H1 (cell line): ENCODE measurements around the gene PPP1R10. TPM values are rescaled to one million over a fixed set of nuclear protein-coding genes. Genes with fewer than 3 reads are reported as not detected.

Experiments used
- CTCF ChIA-PET: fragments of 300-600 bp; sonication (Branson Sonifier 250); formaldehyde crosslinking; loops from one replicate; lab custom pipeline; 2021; ENCODE audit not compliant: partially characterized antibody; lab: Charles Lee
- POLR2A ChIA-PET: fragments of 300-600 bp; sonication (Branson Sonifier 250); formaldehyde crosslinking; loops from one replicate; lab custom pipeline; 2021; ENCODE audit warnings: inconsistent platforms; ENCODE audit not compliant: partially characterized antibody; lab: Charles Lee
- DNase-seq, 2 experiments: peaks; one replicate each; pipeline versions ENCODE4 v3.0.0 to v3.0.0-alpha.2; 2010 to 2022; ENCODE audit warnings: low spot score in 2 of 2, low read depth in 1 of 2, mixed read lengths in 1 of 2
- FAIRE-seq: peaks from 2 replicates; lab custom pipeline; 2011; peaks lifted over from hg19 to GRCh38; lab: Jason Lieb, UNC
- H2AFZ ChIP-seq: 2 replicates; pipeline ENCODE4 v1.8.1; 2012; ENCODE audit warnings: low read length, inconsistent platforms
- H2AK5ac ChIP-seq: 2 replicates; pipeline ENCODE4 v1.6.1; 2013; ENCODE audit warnings: low read depth, low read length
- H2BK120ac ChIP-seq: replicated peaks from 2 replicates; pipeline ENCODE3; 2013; ENCODE audit warnings: low read depth, low read length, inconsistent platforms
- H2BK12ac ChIP-seq: 2 replicates; pipeline ENCODE4 v1.6.1; 2013; ENCODE audit warnings: low read depth, low read length
- H2BK15ac ChIP-seq: 2 replicates; pipeline ENCODE4 v1.6.1; 2013; ENCODE audit warnings: low read length
- H2BK20ac ChIP-seq: 2 replicates; pipeline ENCODE4 v1.6.1; 2013; ENCODE audit warnings: low read length
- H2BK5ac ChIP-seq: 2 replicates; pipeline ENCODE4 v1.6.1; 2013; ENCODE audit warnings: low read depth, low read length
- H3K14ac ChIP-seq: 2 replicates; pipeline ENCODE4 v1.6.1; 2013; ENCODE audit warnings: inconsistent platforms; ENCODE audit not compliant: insufficient read length
- H3K18ac ChIP-seq: 2 replicates; pipeline ENCODE4 v1.6.1; 2013; ENCODE audit warnings: low read length; ENCODE audit errors: extremely low read depth
- H3K23ac ChIP-seq: 2 replicates; pipeline ENCODE4 v1.6.1; 2013; ENCODE audit warnings: inconsistent platforms; ENCODE audit not compliant: insufficient read length
- H3K23me2 ChIP-seq: 2 replicates; pipeline ENCODE4 v1.6.1; 2013; ENCODE audit warnings: low read depth, low read length
- H3K27ac ChIP-seq: 2 replicates; pipeline ENCODE4 v1.6.1; 2011; ENCODE audit warnings: low read depth, low read length, inconsistent platforms
- H3K27me3 ChIP-seq, 4 experiments: replicated peaks in 1 of 4; 1 replicate in 1 of 4; 2 replicates in 3 of 4; pipeline versions ENCODE4 v1.6.1 to v1.8.1; 2011 to 2013; ENCODE audit warnings: low read length in 3 of 4, mild to moderate bottlenecking in 3 of 4, inconsistent platforms in 2 of 4, mixed read lengths in 2 of 4, moderate library complexity in 1 of 4; ENCODE audit not compliant: control insufficient read depth in 3 of 4, insufficient read depth in 3 of 4; ENCODE audit errors: extremely low read depth in 1 of 4
- H3K36me3 ChIP-seq, 4 experiments: 2 replicates each; pipeline versions ENCODE4 v1.6.1 to v1.8.1; 2011 to 2013; ENCODE audit warnings: mild to moderate bottlenecking in 4 of 4, low read length in 3 of 4, moderate library complexity in 2 of 4, control low read depth in 1 of 4, inconsistent platforms in 1 of 4; ENCODE audit not compliant: insufficient read depth in 4 of 4, control insufficient read depth in 2 of 4
- H3K4ac ChIP-seq: replicated peaks from 2 replicates; pipeline ENCODE3; 2013; ENCODE audit warnings: low read length, low read depth, mixed read lengths, inconsistent platforms; ENCODE audit not compliant: insufficient read length
- H3K4me1 ChIP-seq, 4 experiments: replicated peaks in 1 of 4; 1 replicate in 1 of 4; 2 replicates in 3 of 4; pipeline versions ENCODE4 v1.6.1 to v1.8.1; 2011 to 2013; ENCODE audit warnings: low read length in 3 of 4, inconsistent platforms in 2 of 4, mixed read lengths in 1 of 4; ENCODE audit not compliant: insufficient read depth in 4 of 4, control insufficient read depth in 3 of 4
- H3K4me2 ChIP-seq, 2 experiments: 2 replicates each; pipeline versions ENCODE4 v1.6.1 to v1.8.1; 2011 to 2013; ENCODE audit warnings: low read depth in 2 of 2, low read length in 2 of 2, control low read depth in 1 of 2, inconsistent platforms in 1 of 2, mild to moderate bottlenecking in 1 of 2; ENCODE audit not compliant: insufficient read depth in 1 of 2
- H3K4me3 ChIP-seq, 4 experiments: fragments of 200-600, 300-600 bp in 1 of 4; sonication (generic), shearing (Covaris generic), sonication (Bioruptor Twin) in 1 of 4; 2 replicates each; pipeline versions ENCODE4 v1.5.1 to v1.8.1; 2011 to 2016; ENCODE audit warnings: low read length in 4 of 4, low read depth in 3 of 4, control low read depth in 2 of 4, inconsistent platforms in 2 of 4, mild to moderate bottlenecking in 2 of 4, mixed read lengths in 1 of 4, moderate library complexity in 1 of 4; ENCODE audit not compliant: insufficient read depth in 2 of 4; ENCODE audit errors: extremely low read depth in 1 of 4
- H3K56ac ChIP-seq: replicated peaks from 2 replicates; pipeline ENCODE3; 2013; ENCODE audit warnings: low read depth, mild to moderate bottlenecking, mixed read lengths, low read length, inconsistent platforms; ENCODE audit not compliant: insufficient read length
- H3K79me1 ChIP-seq: 2 replicates; pipeline ENCODE4 v1.6.1; 2013; ENCODE audit warnings: low read depth, low read length, control low read depth
- H3K79me2 ChIP-seq, 2 experiments: 2 replicates each; pipeline versions ENCODE4 v1.6.1 to v1.8.1; 2012 to 2013; ENCODE audit warnings: low read length in 2 of 2, mild to moderate bottlenecking in 2 of 2, inconsistent platforms in 1 of 2; ENCODE audit not compliant: insufficient read depth in 2 of 2, control insufficient read depth in 1 of 2
- H3K9ac ChIP-seq, 4 experiments: replicated peaks in 1 of 4; 1 replicate in 1 of 4; 2 replicates in 3 of 4; pipeline versions ENCODE4 v1.6.1 to v1.8.1; 2011 to 2013; ENCODE audit warnings: low read depth in 3 of 4, low read length in 3 of 4, control low read depth in 2 of 4, mild to moderate bottlenecking in 2 of 4, moderate library complexity in 2 of 4, inconsistent platforms in 1 of 4; ENCODE audit errors: extremely low read depth in 1 of 4
- H3K9me3 ChIP-seq, 2 experiments: 2 replicates each; pipeline versions ENCODE4 v1.6.1 to v1.8.1; 2012 to 2013; ENCODE audit warnings: mild to moderate bottlenecking in 2 of 2, moderate library complexity in 2 of 2, control low read depth in 1 of 2, inconsistent platforms in 1 of 2, low read depth in 1 of 2, low read length in 1 of 2, mixed read lengths in 1 of 2; ENCODE audit not compliant: insufficient read depth in 2 of 2
- H4K20me1 ChIP-seq, 2 experiments: replicated peaks in 1 of 2; 2 replicates each; pipeline versions ENCODE3 to v1.8.1; 2011 to 2013; ENCODE audit warnings: inconsistent platforms in 2 of 2, low read length in 2 of 2, mild to moderate bottlenecking in 1 of 2; ENCODE audit not compliant: insufficient read depth in 2 of 2, control insufficient read depth in 1 of 2
- H4K5ac ChIP-seq: 2 replicates; pipeline ENCODE4 v1.6.1; 2013; ENCODE audit warnings: low read length, low read depth, mixed read lengths, inconsistent platforms; ENCODE audit not compliant: insufficient read length
- H4K8ac ChIP-seq: 2 replicates; pipeline ENCODE4 v1.8.0; 2013; ENCODE audit warnings: mild to moderate bottlenecking, moderate library complexity, low read length, inconsistent platforms; ENCODE audit not compliant: insufficient read depth; ENCODE audit errors: extremely low read depth
- H4K91ac ChIP-seq: replicated peaks from 2 replicates; pipeline ENCODE3; 2013; ENCODE audit warnings: low read length, mixed read lengths, inconsistent platforms; ENCODE audit not compliant: insufficient read length
- ASH2L ChIP-seq: fragments of 200-600, 300-600 bp; sonication (generic); IDR thresholded peaks from one replicate; pipeline ENCODE4 v1.7.1; 2017; ENCODE audit warnings: low read length
- BRCA1 ChIP-seq: IDR thresholded peaks from 2 replicates; pipeline ENCODE4 v1.6.1; 2012; ENCODE audit warnings: low read depth, low read length, improper control_type of control experiment
- EZH2 ChIP-seq: fragments of 200-600 bp; sonication (generic); IDR thresholded peaks from 2 replicates; pipeline ENCODE4 v1.7.1; 2012; ENCODE audit warnings: low read depth, mild to moderate bottlenecking, moderate library complexity, low read length, inconsistent platforms; ENCODE audit not compliant: severe bottlenecking
- HDAC2 ChIP-seq, 2 experiments: fragments of 300-600 bp in 1 of 2; sonication (generic) in 1 of 2; IDR thresholded peaks; 2 replicates each; pipeline ENCODE4 v1.6.1; 2011 to 2012; ENCODE audit warnings: low read depth in 2 of 2, low read length in 2 of 2, mild to moderate bottlenecking in 2 of 2, moderate library complexity in 2 of 2, borderline replicate concordance in 1 of 2, inconsistent platforms in 1 of 2
- JUND ChIP-seq: IDR thresholded peaks from 2 replicates; pipeline ENCODE4 v1.6.1; 2011; ENCODE audit warnings: mild to moderate bottlenecking, improper control_type of control experiment, low read length
- SP1 ChIP-seq: IDR thresholded peaks from 2 replicates; pipeline ENCODE4 v1.6.1; 2011; ENCODE audit warnings: low read depth, low read length
- USF2 ChIP-seq: IDR thresholded peaks from 2 replicates; pipeline ENCODE4 v1.6.1; 2011; ENCODE audit warnings: low read length, improper control_type of control experiment
- ZNF274 ChIP-seq: IDR thresholded peaks from 2 replicates; pipeline ENCODE4 v1.7.0; 2012; ENCODE audit warnings: low read length, borderline replicate concordance; ENCODE audit errors: extremely low read depth
- WGBS, 2 experiments: shearing (Covaris generic) in 1 of 2; methylation state at CpG; one replicate each; pipeline versions ENCODE4 v1.1.6 to v1.1.7; 2013 to 2015; ENCODE audit warnings: low lambda C conversion rate in 2 of 2, mixed read lengths in 2 of 2, inconsistent platforms in 1 of 2, low coverage in 1 of 2, missing lambda C conversion rate in 1 of 2; ENCODE audit not compliant: insufficient replicate concordance in 2 of 2, insufficient coverage in 1 of 2, insufficient read length in 1 of 2; ENCODE audit errors: extremely low coverage in 1 of 2, missing lambda C conversion rate in 1 of 2; 5-methylcytosine and 5-hydroxymethylcytosine counted together
- polyA plus RNA-seq, 7 experiments: library from polyadenylated mRNA; depleted of rRNA in 3 of 7; stranded (reverse) in 5 of 7; unstranded in 2 of 7; fragments of >200 nt in 5 of 7; fragments of 200-250 nt in 2 of 7; gene quantifications; 1 replicate in 5 of 7; 2 replicates in 1 of 7; 4 replicates in 1 of 7; pipeline versions ENCODE4 v1.2.1 to v1.2.3, GENCODE V29; 2011 to 2013; ENCODE audit warnings: missing spikeins in 2 of 7, mixed read lengths in 2 of 7
- total RNA-seq: library from RNA; stranded (reverse); fragmentation: NEBNext Ultra II Directional; extraction: Animal tissue kit (Norgen Biotek cat#: 25700); gene quantifications from 2 replicates; pipeline ENCODE4 v1.2.1, GENCODE V29; 2021

PPP1R10 gene
- total and polyA plus RNA-seq, 2 of the 8 experiments (the other 6 are each of a cell fraction or from before 2014, with no cell fraction given): 23.9 to 89.1 TPM

GRCh38 chr6:30555816-30556065 lies 61.3 kb downstream of the PPP1R10 start:
- WGBS, 2 experiments: 5% methylated on average over 3 of the region's 15 CpGs; no CpG with 5 or more reads in 1 of the 2 experiments
- H3K4me3 ChIP-seq: peak overlapping the region; percentile 76 to 91 (median 89)
- no peak overlapping the region for H3K4ac ChIP-seq
- H4K91ac ChIP-seq: peak overlapping the region; percentile 9
- no peak overlapping the region for H2BK20ac ChIP-seq
- FAIRE-seq (no peak), DNase-seq (no peak)
- no peak overlapping the region for H2AK5ac ChIP-seq
- H3K18ac ChIP-seq: peak overlapping the region; percentile 15; the same call in 1 of the 2 replicates
- peak overlapping the region; percentile 92 to 99 for H3K4me2 ChIP-seq
- peak overlapping the region; percentile 90 for H3K56ac ChIP-seq
- H2BK5ac ChIP-seq: peak overlapping the region; percentile 99
- peak overlapping the region; percentile 65; the same call in 1 of the 2 replicates for H4K8ac ChIP-seq
- H3K79me1 ChIP-seq: 0 out of 2 replicates have a peak, but pooled peaks cover 8% of the 10 kb centered on the region
- H2BK12ac ChIP-seq: no peak overlapping the region
- peaks cover 4 to 29% (median 19%) of the 10 kb centered on the region in 4 experiments for H3K36me3 ChIP-seq
- no peak overlapping the region for H2BK15ac ChIP-seq
- H3K23me2 ChIP-seq: peaks cover 16% of the 10 kb centered on the region
- CTCF ChIA-PET: interaction anchor here (0.8 to 6.4 kb wide), 5 partner anchors 12 to 103 kb away, joined by 3 to 76 read pairs (median 4); no protein-coding TSS in a partner anchor
- H3K27me3 ChIP-seq: no peaks in the 10 kb centered on the region
- POLR2A ChIA-PET: interaction anchor here (0.9 to 5.4 kb wide), 16 partner anchors 9 to 165 kb away, joined by 3 to 68 read pairs (median 6); partner anchors contain the start of genes ABCF1, MRPS18B and PPP1R10
- H3K23ac ChIP-seq: no peak overlapping the region
- H3K9ac ChIP-seq: peak overlapping the region in 3 of 4 experiments; percentile 72 to 90 (median 90); a peak in 6 of 7 replicates
- H4K20me1 ChIP-seq: peaks cover 0 to 6% of the 10 kb centered on the region in 2 experiments
- peak overlapping the region; percentile 93 for H3K27ac ChIP-seq
- H3K79me2 ChIP-seq: peaks cover 3 to 34% of the 10 kb centered on the region in 2 experiments
- H3K4me1 ChIP-seq: peaks cover 0 to 3% (median 1%) of the 10 kb centered on the region in 4 experiments; a peak in 1 of 7 replicates
- H4K5ac ChIP-seq: no peak overlapping the region
- H2AFZ ChIP-seq: 0 out of 2 replicates have a peak overlapping the region, but pooled peaks have one; percentile 0
- H3K14ac ChIP-seq: no peak overlapping the region
- no peak overlapping the region for H2BK120ac ChIP-seq
- no peaks in the 10 kb centered on the region for H3K9me3 ChIP-seq
- TF ChIP-seq USF2: no peak
- TF ChIP-seq ASH2L: peak; percentile 64
- TF ChIP-seq JUND: no peak
- TF ChIP-seq SP1: 0 out of 2 replicates have a peak, but pooled peaks have one; percentile 24
- peak in 1 of 2 experiments; percentile 32; a peak in 1 of 4 replicates for TF ChIP-seq HDAC2 (IDR thresholded peaks at IDR 0.05; ENCODE audit: borderline replicate concordance in 1 of 2, low read depth in 2 of 2, low read length in 2 of 2)
- no peak for TF ChIP-seq BRCA1
- TF ChIP-seq ZNF274: no peak
- no peak for TF ChIP-seq EZH2
